NCI-H2227 treated with DMSO at 0.1 percent for 48 hours (cell line): Measurements from ENCODE around the gene CSTF2T.
A peak's percentile ranks its signal among the peaks of the same experiment; 100 is the strongest.
"Not testable (repeated sequence)": the region's sequence is repeated elsewhere in the genome, so short reads cannot be mapped to it uniquely, and the experiment has no call there.

Experiments used
- DNase-seq: peaks from one replicate; lab custom pipeline; 2025; lab: John Stamatoyannopoulos, UW

CSTF2T gene

GRCh38 chr10:51698473-51699063, 827 bp downstream of the CSTF2T start:
- no peak for DNase-seq

DNA sequence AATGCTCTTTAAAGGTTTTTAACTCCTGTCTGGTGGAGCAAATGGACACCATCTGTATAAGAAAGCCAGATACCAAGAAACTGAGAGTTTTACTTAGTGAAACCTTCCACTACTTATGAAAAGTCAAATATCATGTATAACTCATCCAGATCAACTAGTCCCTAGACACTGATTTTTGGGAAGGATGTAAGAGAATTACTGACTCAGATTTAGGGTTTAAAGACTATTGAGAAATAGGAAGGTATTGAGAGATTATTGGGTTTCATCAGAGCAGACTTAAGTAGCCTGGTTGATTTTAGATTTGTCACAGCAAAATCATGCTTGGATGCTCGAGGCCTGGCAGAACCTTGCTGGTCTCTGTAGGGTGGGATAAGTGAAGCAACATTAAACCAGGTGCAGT, 3.1 kb downstream of the CSTF2T start:
- DNase-seq, result no peak

- DNase-seq, result peak; percentile 10
Observed at GRCh38 chr10:51694086-51694768, 5.2 kb downstream of the CSTF2T start.

DNA sequence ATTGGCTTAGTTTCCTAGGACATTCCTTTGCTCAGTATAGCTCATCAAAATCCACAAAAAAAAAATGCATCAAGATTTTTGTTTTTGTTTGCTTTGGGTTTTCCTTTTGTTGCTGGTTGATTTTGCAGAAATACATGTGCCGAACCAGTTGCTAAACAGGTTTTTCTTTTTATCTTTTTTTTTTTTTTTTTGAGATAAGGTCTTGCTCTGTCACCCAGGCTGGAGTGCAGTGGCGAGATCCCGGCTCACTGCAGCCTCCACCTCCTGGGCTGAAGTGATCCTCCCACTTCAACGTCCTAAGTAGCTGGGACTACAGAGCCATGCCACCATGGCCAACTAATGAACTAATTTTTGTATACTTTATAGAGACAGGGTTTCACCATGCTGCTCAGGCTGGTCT, 8.3 kb downstream of the CSTF2T start:
- DNase-seq, result no peak

DNA sequence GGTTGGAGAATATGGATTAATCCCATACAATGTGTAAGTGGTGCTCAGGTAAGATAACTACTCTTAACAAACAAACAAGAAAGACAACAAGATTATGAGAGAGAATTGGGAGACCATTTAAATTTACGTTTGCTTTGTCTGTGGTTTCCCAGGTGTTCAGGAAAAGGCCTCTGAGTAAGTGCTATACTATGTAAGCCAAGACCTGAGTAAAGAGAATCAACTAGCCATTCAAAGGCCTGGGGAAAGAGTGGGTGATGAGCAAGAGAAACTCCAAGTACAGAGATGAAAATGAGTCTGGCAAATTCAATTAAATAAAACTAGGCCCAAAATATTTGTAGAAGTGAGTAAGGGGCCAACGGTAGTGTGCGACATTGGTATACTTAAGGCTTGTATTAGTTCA, 9.9 kb downstream of the CSTF2T start:
- DNase-seq, result no peak

DNA sequence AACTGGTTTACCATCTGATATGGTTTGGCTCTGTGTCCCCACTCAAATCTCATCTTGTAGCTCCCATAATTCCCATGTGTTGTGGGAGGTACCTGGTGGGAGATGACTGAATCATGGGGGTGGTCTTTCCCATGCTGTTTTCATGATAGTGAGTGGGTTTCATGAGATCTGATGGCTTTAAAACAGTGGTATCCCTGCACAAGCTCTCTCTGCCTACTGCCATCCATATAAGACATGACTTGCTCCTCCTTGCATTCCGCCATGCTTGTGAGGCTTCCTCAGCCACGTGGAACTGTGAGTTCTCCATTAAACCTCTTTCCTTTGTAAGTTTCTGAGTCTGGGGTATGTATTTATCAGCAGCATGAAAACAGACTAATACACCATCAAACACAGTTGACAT, 10.6 kb downstream of the CSTF2T start:
- DNase-seq, result not testable (repeated sequence)

DNA sequence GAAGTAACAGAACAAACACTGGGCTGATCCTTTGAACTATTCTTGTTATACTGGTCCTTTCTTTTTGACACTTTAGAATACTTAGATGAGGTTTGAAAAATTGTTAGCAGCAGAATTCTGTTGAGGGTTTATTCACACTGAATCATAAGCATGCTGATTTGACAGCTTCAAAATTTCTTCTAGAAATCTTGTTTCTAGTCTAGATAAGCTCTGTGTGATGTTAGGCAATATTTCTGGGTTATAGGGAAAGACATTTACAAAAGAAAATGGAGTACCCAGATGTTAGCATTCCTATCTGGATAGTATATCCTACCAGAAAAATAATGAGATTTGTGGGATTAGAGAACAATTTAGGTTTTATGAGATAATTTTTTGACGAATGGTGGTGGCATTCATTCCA, 12.1 kb downstream of the CSTF2T start:
- no peak for DNase-seq

DNA sequence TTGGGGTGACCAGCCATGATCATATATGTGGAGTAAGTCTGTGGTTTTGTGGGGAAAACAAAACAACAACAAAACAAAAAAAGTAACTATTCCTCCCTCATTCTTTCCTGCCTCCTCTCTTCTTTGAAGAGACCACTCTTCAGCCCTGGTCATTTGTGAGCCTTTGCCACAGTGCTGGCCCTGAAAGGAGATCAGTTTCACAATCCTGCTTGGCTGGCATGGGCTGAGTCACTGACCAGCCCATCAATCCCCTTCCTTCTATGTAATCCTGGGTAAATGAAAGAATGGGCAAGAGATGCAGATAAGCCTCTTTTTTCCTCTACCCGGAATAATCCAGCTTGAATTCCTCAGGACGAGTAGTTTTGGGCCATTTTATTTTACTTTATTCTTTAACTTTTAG, 13.6 kb downstream of the CSTF2T start:
- DNase-seq, result no peak

DNA sequence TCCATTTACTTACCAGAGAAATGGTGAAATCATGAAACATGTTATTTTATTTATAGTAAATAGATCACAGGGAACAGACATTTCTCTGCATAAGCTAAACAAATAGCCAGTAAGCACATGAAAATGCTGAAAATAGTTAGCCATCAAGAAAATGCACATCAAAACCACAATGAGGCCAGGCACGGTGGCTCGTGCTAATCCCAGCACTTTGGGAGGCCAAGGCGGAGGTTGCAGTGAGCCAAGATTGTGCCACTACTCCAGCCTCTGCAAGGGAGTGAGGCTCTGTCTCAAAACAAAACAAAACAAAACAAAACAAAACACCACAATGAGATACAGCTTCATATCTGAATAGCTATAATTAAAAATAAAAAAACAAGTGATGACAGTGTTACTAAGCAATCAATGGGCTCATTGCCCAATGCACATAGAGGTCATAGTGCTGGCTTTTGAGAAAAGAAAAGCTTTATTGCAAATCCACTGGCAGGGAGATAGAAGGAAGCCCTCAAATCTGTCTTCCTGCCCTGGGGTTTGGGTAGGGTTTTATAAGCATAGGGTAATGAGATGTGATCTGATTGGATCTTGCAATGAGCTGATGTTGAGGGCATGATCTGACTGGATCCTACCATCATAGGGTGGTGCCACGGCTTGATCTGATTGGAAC, 16.2 kb downstream of the CSTF2T start:
- no peak for DNase-seq

DNA sequence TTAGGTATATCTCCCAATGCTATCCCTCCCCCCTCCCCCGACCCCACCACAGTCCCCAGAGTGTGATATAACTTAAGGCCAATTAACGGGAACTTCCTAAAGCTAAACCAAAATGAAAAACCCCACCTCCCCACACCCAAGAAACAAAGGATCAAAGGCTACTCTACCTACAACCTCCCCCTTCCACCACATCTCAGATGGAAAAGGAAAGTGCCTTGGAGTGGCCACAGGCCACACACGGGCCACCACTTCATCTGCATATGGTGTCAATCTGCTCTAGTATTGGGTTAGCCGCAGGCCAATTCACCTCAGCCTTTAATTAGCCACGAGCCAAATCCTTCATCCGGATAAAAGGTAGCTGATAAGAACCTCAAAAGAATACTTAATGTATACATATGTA, 19.6 kb downstream of the CSTF2T start:
- DNase-seq, result no peak

- no peak for DNase-seq
Observed at GRCh38 chr10:51675088-51675487, 24.3 kb downstream of the CSTF2T start.

DNA sequence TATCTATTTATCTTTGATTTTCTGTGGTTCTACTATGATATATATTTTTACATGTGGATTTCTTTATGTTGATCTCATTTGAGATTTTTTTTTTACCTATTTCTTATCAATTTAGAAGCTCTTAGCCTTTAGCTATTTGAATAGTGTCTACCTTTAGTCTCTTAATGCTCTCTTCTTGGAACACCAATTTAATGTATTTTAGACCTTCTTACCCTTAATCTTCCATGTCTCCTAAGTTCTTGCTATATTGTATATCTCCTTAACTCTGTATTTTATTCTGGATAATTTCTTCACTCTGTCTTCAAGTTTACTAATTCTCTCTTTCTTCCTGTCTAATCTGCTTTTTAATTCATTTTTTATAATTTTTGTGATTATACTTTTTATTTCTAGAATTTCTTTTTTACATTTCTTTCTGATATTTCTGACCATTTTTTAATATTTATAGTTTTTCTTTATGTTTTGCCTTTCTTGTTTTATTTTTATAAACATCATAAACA, 27.3 kb downstream of the CSTF2T start:
- no peak for DNase-seq

GRCh38 chr10:51669041-51669440, 30.4 kb downstream of the CSTF2T start:
- DNase-seq, result no peak

DNA sequence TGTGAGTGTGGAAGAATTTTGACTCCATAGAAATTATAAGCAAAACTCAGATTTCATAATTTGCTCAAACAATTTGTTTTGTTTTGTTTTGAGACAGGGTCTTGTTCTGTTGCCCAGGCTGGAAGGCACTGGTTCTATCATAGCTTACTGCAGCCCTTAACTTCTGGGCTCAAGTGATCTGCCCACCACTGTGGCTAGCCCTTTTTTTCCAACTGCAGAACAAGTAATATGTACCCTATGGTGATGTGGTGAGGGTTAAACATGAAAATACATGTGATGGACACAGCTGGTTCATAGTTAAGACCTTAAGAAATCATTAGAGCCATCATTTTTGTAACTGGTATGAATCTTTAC, 31.1 kb downstream of the CSTF2T start:
- no peak for DNase-seq

DNA sequence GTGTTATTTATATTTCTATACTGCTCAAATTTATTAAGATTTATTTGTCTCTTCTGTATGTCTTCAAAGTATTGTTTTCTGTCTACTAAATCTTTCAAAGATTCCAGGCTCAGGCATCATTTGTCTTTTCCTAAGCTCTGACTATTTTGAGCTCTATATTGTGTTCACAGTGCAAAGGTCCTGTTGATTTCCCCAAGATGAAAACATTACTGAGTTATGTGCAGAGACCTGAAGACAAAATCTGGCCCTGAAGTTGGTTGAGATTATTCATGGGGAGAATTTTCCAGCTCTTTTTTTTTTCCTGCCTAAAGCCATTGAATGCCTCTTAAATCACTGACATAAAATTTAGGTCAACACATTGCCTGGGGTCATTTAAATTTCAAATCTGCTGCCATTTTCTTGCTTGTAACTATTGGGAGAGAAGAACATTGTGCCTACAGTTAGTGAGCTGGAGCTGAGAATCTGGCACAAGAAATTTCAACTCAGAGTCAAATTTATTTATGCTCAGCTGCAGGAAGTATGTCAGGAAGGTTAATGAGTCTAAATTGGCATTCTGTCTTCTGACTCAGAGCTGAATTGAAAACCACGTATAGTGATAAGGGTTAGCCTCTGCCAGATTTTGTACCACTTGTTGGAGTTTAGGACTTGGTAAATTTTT, 31.6 kb downstream of the CSTF2T start:
- DNase-seq, result no peak

- DNase-seq, result no peak
Observed at GRCh38 chr10:51666456-51666855, 32.9 kb downstream of the CSTF2T start.

- DNase-seq, result no peak
Observed at GRCh38 chr10:51663086-51663485, 36.3 kb downstream of the CSTF2T start.

- DNase-seq, result no peak
Observed at GRCh38 chr10:51659344-51659743, 40.1 kb downstream of the CSTF2T start.

DNA sequence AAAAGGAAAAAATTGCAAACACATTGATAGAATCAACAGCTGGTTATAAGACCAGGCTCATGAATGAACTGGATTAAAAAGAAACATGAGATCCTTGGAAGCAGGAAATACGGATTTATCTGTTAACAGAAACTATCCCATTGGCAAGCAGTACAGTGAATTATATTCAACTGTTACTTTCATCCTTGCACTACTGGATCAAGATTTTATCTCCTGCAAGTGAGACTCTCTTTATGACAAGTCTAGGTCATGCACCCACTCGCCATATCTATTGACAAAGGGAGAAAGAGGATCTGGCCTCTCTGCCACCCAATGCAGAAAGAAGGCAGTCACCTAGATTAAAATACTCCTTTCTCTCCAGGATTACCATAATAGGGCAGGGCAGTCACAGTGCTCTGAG, 41.4 kb downstream of the CSTF2T start:
- no peak for DNase-seq

DNA sequence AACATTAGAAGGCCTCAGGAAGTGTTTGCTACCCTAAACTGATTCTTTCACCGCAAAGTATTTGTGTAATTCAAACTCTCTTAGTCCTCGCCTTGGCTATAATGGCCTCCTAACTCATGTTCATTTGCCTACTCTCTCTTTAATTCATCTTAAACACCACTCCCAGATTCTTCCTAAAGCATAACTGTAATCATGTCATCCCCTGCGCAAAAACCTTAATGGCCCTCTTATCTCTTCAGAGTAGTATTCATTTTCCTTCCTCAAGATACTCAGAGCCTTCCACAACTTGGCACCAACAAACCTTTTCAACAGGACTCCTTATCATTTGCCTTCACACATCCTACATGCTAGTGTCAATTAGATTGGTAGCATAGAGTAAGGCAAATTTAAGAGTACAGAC, 42.9 kb downstream of the CSTF2T start:
- no peak for DNase-seq

DNA sequence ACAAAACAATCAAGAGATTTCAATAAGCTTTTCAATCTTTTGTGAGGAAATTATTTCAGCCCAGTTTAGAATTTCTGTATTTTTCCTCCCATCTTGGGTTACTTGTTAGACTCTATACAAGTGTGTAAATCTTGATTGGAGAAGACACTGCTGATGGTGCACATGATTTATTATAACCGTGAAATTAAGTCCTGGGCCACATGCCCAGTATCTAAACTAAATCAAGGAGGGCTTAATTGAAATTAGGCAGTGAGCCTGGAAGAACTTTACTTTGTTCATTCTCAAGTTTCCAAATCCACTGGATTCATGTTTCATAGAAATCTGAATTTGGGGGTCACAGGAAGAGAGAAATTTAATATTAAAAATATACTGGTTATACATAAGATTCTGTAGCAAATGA, 44.5 kb downstream of the CSTF2T start:
- DNase-seq, result no peak

DNA sequence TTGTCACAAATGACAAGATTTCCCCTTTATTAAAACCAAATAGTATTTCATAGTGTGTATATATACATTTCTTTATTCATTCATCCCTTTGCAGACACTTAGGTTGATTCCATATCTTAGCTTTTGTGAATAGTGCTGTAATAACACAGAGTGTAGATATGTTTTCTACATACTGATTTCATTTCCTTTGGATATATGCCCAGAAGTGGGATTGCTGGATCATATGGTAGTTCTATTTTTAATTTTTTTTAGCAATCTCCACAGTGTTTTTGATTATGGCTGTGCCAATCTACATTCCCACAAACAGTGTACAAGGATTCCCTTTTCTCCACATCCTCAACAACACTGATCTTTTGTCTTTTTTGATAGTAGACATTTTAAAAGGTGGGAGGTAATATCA, 46.4 kb downstream of the CSTF2T start:
- no peak for DNase-seq

DNA sequence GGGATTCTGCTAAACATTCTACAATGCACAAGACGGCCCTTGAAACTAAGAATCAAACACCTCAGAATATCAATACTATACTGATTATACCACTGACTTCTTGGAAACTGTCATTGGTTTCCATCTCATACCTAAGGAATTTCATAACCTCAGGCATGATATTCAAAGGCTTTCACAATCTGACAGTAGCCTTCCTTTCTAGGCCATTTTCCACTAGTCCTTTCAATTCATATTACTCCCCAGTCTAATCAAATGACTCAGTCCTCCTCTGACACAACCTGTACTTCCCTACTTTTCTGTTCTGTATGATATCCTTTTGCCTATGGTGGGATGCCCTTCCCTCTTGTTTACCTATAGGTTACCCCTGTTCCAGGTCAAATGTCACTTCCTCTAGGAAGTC, 48.3 kb downstream of the CSTF2T start:
- DNase-seq, result no peak
